Measurements from ENCODE around the gene NAP1L1.

The NAP1L1 gene

GRCh38 chr12:76018111-76018510 is 66.4 kb downstream of the NAP1L1 start:
- H3K9ac ChIP-seq (ENCODE audit: low read length) = no peak overlapping the region
- H3K4me1 ChIP-seq (ENCODE audit: insufficient read depth, low read length, severe bottlenecking) = no peaks in the 10 kb centered on the region
- H3K27me3 ChIP-seq (ENCODE audit: insufficient read depth, low read length) = no peaks in the 10 kb centered on the region
- H3K9me3 ChIP-seq (ENCODE audit: low read length) = no peaks in the 10 kb centered on the region
- no peak overlapping the region for H3K27ac ChIP-seq (ENCODE audit: low read depth, low read length, poor library complexity, severe bottlenecking)
- no peaks in the 10 kb centered on the region for H3F3A ChIP-seq (ENCODE audit: insufficient read depth, low read length)
- H3K4me2 ChIP-seq (ENCODE audit: low read length) = no peak overlapping the region
- no peaks in the 10 kb centered on the region for H3K36me3 ChIP-seq (ENCODE audit: insufficient read depth, low read length)
- no peak overlapping the region for H3K4me3 ChIP-seq (ENCODE audit: low read depth, low read length, poor library complexity, severe bottlenecking)
- no peaks in the 10 kb centered on the region for H3K9me2 ChIP-seq (ENCODE audit: low read depth, low read length)
- H4K20me1 ChIP-seq (ENCODE audit: insufficient read depth, low read length) = no peaks in the 10 kb centered on the region
- no peak overlapping the region for H2AFZ ChIP-seq (ENCODE audit: low read length)
- TF ChIP-seq, protein P1, sequence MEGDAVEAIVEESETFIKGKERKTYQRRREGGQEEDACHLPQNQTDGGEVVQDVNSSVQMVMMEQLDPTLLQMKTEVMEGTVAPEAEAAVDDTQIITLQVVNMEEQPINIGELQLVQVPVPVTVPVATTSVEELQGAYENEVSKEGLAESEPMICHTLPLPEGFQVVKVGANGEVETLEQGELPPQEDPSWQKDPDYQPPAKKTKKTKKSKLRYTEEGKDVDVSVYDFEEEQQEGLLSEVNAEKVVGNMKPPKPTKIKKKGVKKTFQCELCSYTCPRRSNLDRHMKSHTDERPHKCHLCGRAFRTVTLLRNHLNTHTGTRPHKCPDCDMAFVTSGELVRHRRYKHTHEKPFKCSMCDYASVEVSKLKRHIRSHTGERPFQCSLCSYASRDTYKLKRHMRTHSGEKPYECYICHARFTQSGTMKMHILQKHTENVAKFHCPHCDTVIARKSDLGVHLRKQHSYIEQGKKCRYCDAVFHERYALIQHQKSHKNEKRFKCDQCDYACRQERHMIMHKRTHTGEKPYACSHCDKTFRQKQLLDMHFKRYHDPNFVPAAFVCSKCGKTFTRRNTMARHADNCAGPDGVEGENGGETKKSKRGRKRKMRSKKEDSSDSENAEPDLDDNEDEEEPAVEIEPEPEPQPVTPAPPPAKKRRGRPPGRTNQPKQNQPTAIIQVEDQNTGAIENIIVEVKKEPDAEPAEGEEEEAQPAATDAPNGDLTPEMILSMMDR (IDR thresholded peaks at IDR 0.05; ENCODE audit: low read length) = no peak
- TF ChIP-seq EZH2 (IDR thresholded peaks at IDR 0.05; ENCODE audit: borderline replicate concordance, low read length) = no peak
- no peaks in the 10 kb centered on the region for H3K79me2 ChIP-seq (ENCODE audit: insufficient read depth, low read length)

DNA sequence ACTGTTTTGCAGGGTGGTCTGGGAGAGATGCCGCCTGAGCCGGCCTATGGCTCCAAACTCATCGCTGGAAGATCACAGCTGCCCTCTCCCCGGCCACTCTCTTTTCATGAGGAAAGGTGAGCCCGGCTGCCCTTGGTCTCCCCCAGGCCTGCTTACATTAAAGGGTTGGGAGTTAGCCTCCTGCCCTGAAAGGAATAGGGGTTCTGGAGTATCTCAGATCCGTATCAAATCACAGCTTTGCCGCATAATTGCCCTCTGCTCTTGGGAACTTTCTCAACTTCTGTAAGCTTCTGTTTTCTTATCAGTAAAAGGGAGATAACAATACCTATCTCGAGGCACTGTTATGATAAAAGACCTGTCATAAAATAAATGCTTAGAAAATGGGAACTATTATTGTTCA is 70.5 kb downstream of the NAP1L1 start:
- no peak overlapping the region for H3K27ac ChIP-seq (ENCODE audit: low read depth, low read length, poor library complexity, severe bottlenecking)
- H3K36me3 ChIP-seq (ENCODE audit: insufficient read depth, low read length) = no peaks in the 10 kb centered on the region
- H3K79me2 ChIP-seq (ENCODE audit: insufficient read depth, low read length) = no peaks in the 10 kb centered on the region
- no peaks in the 10 kb centered on the region for H3K9me3 ChIP-seq (ENCODE audit: low read length)
- no peaks in the 10 kb centered on the region for H3F3A ChIP-seq (ENCODE audit: insufficient read depth, low read length)
- no peaks in the 10 kb centered on the region for H3K9me2 ChIP-seq (ENCODE audit: low read depth, low read length)
- no peak overlapping the region for H3K4me3 ChIP-seq (ENCODE audit: low read depth, low read length, poor library complexity, severe bottlenecking)
- H4K20me1 ChIP-seq (ENCODE audit: insufficient read depth, low read length) = no peaks in the 10 kb centered on the region
- no peak overlapping the region for H2AFZ ChIP-seq (ENCODE audit: low read length)
- H3K27me3 ChIP-seq (ENCODE audit: insufficient read depth, low read length) = no peaks in the 10 kb centered on the region
- no peak overlapping the region for H3K4me2 ChIP-seq (ENCODE audit: low read length)
- no peak for TF ChIP-seq EZH2 (IDR thresholded peaks at IDR 0.05; ENCODE audit: borderline replicate concordance, low read length)
- TF ChIP-seq, protein P1 (IDR thresholded peaks at IDR 0.05; ENCODE audit: low read length) = no peak
- no peak overlapping the region for H3K9ac ChIP-seq (ENCODE audit: low read length)
- no peaks in the 10 kb centered on the region for H3K4me1 ChIP-seq (ENCODE audit: insufficient read depth, low read length, severe bottlenecking)

DNA sequence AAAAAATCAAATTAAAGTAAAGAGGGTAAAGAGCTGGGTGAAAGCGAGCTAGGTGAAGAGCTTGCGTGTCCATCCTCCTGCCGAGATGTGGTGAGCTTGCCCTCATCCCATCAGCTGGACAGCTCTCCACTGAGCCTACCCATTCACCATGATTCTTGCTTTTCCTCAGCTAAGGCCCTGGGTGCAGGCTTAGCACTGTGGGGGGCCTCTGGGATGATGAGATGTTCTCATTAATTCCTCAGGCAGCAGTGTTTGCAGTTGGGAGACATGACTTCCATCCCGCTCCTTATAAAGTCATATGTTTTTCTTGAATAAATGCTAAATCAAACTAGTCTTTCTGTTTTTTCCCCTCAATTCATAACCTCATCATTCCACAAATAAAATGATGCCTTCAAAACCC is 70.9 kb downstream of the NAP1L1 start:
- H3K27ac ChIP-seq (ENCODE audit: low read depth, low read length, poor library complexity, severe bottlenecking) = no peak overlapping the region
- no peaks in the 10 kb centered on the region for H4K20me1 ChIP-seq (ENCODE audit: insufficient read depth, low read length)
- no peak overlapping the region for H3K9ac ChIP-seq (ENCODE audit: low read length)
- H3K9me2 ChIP-seq (ENCODE audit: low read depth, low read length) = no peaks in the 10 kb centered on the region
- no peaks in the 10 kb centered on the region for H3K9me3 ChIP-seq (ENCODE audit: low read length)
- TF ChIP-seq EZH2 (IDR thresholded peaks at IDR 0.05; ENCODE audit: borderline replicate concordance, low read length) = no peak
- TF ChIP-seq, protein P1 (IDR thresholded peaks at IDR 0.05; ENCODE audit: low read length) = no peak
- H3K4me3 ChIP-seq (ENCODE audit: low read depth, low read length, poor library complexity, severe bottlenecking) = no peak overlapping the region
- H3K4me1 ChIP-seq (ENCODE audit: insufficient read depth, low read length, severe bottlenecking) = no peaks in the 10 kb centered on the region
- H3K36me3 ChIP-seq (ENCODE audit: insufficient read depth, low read length) = no peaks in the 10 kb centered on the region
- H3K27me3 ChIP-seq (ENCODE audit: insufficient read depth, low read length) = no peaks in the 10 kb centered on the region
- no peak overlapping the region for H3K4me2 ChIP-seq (ENCODE audit: low read length)
- no peaks in the 10 kb centered on the region for H3F3A ChIP-seq (ENCODE audit: insufficient read depth, low read length)
- no peak overlapping the region for H2AFZ ChIP-seq (ENCODE audit: low read length)
- no peaks in the 10 kb centered on the region for H3K79me2 ChIP-seq (ENCODE audit: insufficient read depth, low read length)

Measured in OCI-LY1 (cell line).